Epithelial cell of esophagus (primary cell): Measurements from ENCODE around the gene PSMB3.
"Not testable (repeated sequence)": the region's sequence is repeated elsewhere in the genome, so short reads cannot be mapped to it uniquely, and the experiment has no call there.

Experiments
- DNase-seq: peaks from one replicate; pipeline ENCODE4 v3.0.0; 2010; ENCODE audit warnings: low read depth
- H3K4me3 ChIP-seq: 2 replicates; pipeline ENCODE4 v1.5.1; 2011; ENCODE audit warnings: mild to moderate bottlenecking, low read length, control low read depth
- TF ChIP-seq, protein P1 (sequence below): IDR thresholded peaks from 2 replicates; pipeline ENCODE4 v1.5.1; 2011; ENCODE audit warnings: low read depth, mild to moderate bottlenecking, low read length, control low read depth, inconsistent platforms; ENCODE audit not compliant: insufficient read depth; ENCODE audit errors: missing control alignments

The PSMB3 gene

DNA sequence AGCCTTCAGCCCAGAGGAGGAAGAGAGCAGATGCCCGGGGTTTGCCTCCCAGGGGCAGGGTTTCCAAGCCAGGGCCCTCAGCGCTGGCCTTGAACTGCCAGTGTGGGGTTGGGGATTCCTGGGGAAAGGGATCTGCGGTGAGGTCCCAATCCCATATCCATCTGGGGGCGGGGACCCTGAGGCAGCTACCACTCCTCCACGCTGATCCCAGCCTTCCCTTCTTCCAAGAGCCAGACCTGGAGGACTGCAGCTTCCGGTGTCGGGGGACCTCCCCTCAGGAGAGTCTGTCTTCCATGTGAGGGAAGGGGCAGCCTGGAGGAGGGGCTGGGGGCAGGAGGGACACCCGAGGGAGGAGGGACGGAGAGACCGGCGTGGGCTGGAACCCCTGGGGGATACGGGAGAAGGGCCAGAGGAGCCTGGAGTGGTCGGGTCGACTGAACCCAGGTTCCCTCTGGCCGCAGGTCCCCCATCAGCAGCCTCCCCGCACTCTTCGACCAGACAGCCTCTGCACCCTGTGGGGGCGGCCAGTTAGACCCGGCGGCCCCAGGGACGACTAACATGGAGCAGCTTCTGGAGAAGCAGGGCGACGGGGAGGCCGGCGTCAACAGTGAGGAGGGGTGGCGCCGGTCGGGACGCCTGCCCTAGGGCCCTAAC lies 33.1 kb upstream of the PSMB3 start:
- no peak overlapping the region for H3K4me3 ChIP-seq
- no peak for DNase-seq
- TF ChIP-seq, protein P1, sequence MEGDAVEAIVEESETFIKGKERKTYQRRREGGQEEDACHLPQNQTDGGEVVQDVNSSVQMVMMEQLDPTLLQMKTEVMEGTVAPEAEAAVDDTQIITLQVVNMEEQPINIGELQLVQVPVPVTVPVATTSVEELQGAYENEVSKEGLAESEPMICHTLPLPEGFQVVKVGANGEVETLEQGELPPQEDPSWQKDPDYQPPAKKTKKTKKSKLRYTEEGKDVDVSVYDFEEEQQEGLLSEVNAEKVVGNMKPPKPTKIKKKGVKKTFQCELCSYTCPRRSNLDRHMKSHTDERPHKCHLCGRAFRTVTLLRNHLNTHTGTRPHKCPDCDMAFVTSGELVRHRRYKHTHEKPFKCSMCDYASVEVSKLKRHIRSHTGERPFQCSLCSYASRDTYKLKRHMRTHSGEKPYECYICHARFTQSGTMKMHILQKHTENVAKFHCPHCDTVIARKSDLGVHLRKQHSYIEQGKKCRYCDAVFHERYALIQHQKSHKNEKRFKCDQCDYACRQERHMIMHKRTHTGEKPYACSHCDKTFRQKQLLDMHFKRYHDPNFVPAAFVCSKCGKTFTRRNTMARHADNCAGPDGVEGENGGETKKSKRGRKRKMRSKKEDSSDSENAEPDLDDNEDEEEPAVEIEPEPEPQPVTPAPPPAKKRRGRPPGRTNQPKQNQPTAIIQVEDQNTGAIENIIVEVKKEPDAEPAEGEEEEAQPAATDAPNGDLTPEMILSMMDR: no peak

DNA sequence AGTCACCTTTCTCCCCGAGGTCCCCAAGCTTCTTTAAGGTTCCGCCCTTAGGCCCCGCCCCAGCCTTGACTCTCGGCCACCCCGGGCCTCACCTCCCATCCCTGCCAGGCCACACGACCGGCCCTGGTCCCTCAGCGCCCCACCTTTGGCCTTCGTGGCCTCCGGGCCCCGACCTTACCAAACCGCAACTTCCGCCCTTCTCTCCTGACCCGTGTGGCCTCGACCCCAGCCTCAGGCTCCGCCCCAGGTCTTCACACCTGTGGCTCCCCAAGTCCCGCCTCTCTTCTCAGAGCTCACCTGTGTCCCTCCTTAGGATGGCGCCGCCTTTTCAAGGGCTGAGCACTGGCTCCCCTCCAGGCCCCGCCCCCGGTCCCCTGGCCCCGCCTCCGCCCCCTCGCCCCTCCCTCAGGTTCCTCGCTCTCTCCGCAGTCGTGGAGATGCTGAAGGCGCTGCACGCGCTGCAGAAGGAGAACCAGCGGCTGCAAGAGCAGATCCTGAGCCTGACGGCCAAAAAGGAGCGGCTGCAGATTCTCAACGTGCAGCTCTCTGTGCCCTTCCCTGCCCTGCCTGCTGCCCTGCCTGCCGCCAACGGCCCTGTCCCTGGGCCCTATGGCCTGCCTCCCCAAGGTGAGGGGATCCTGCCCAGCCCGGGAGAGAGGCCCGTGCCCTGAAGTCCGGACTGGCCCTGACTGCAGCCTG lies 32.4 kb upstream of the PSMB3 start:
- DNase-seq: no peak
- TF ChIP-seq, protein P1: no peak
- no peak overlapping the region for H3K4me3 ChIP-seq

DNA sequence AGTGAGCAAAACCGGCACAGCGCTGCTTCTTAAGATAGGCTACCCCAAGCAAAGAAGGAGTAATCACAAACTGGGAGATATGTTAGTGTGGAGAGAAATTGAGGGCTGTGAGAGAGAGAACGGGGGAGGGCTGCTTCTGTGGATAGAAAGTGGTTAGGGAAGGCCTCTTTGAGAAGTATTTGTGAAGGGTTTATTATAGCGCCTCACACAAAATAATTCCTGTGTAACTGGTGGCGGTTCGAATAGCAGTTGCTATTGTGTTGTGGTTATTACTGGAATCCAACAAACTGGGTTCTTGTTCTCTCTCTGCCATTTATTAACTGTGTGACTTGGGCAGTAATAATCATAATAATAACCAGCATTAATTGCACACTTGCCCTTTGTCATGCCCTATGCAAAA lies 31.6 kb upstream of the PSMB3 start:
- TF ChIP-seq, protein P1: no peak
- H3K4me3 ChIP-seq: no peak overlapping the region

DNA sequence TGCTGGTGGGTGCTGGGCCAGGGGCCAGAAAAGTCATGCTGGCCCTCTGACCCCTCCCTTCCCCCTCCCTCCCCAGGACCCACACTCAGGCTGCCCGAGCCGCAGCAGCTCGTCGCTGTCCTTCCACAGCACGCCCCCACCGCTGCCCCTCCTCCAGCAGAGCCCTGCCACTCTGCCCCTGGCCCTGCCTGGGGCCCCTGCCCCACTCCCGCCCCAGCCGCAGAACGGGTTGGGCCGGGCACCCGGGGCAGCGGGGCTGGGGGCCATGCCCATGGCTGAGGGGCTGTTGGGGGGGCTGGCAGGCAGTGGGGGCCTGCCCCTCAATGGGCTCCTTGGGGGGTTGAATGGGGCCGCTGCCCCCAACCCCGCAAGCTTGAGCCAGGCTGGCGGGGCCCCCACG lies 30.7 kb upstream of the PSMB3 start:
- DNase-seq: no peak
- H3K4me3 ChIP-seq: no peak overlapping the region
- TF ChIP-seq, protein P1: no peak

More for the DNA sequence above, 31.6 kb upstream of the PSMB3 start:
- no peak for DNase-seq

GRCh38 chr17:38724337-38724988 lies 28.1 kb upstream of the PSMB3 start:
- no peak for DNase-seq

DNA sequence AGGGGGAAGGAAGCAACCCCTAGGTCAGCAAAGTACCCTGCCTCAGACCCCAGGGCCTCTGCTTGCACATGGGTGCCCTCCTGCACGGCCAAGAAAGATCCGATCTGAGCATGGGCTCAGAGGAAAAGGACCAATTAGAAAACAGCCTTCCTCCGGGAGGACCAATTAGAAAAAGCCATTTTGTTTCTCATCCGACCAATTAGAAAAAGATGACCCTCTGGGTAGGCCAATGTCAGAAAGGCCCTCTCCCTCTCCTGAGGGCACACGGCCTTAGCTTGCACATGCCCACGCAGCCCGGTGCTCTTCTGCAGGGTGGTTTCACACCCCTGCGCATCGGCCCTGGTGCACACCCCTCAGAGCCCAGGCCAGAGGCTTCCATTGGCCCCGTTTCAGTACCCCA lies 27.5 kb upstream of the PSMB3 start:
- TF ChIP-seq, protein P1: no peak
- no peak overlapping the region for H3K4me3 ChIP-seq

More at GRCh38 chr17:38724337-38724988, 28.1 kb upstream of the PSMB3 start:
- TF ChIP-seq, protein P1: no peak
- H3K4me3 ChIP-seq: no peak overlapping the region

GRCh38 chr17:38726145-38726544 lies 26.4 kb upstream of the PSMB3 start:
- not testable (repeated sequence) for DNase-seq, H3K4me3 ChIP-seq

More for the DNA sequence above, 27.5 kb upstream of the PSMB3 start:
- DNase-seq: no peak
